IMR-90 (cell line): Measurements from ENCODE around the gene FCHSD2.

Experiments used
- BHLHE40 ChIP-seq: fragments of 150-350 bp; IDR thresholded peaks from 2 replicates; pipeline ENCODE4 v1.6.1; 2016; ENCODE audit warnings: mild to moderate bottlenecking, low read depth, low read length
- CEBPB ChIP-seq: IDR thresholded peaks from 2 replicates; pipeline ENCODE4 v1.6.1; 2012; ENCODE audit warnings: low read depth, low read length, improper control_type of control experiment
- CTCF ChIP-seq: conservative IDR thresholded peaks from 2 replicates; pipeline ENCODE4 v1.5.1; 2012; ENCODE audit warnings: mild to moderate bottlenecking, low read depth, low read length, improper control_type of control experiment
- MAFK ChIP-seq: IDR thresholded peaks from 2 replicates; pipeline ENCODE4 v1.6.1; 2012; ENCODE audit warnings: low read depth, low read length, improper control_type of control experiment
- MAZ ChIP-seq: IDR thresholded peaks from 2 replicates; pipeline ENCODE4 v1.6.1; 2012; ENCODE audit warnings: low read depth, mild to moderate bottlenecking, low read length, improper control_type of control experiment, moderate library complexity, borderline replicate concordance
- MXI1 ChIP-seq: IDR thresholded peaks from 2 replicates; pipeline ENCODE4 v1.6.1; 2012; ENCODE audit warnings: low read depth, mild to moderate bottlenecking, low read length, moderate library complexity, borderline replicate concordance
- POLR2A ChIP-seq: IDR thresholded peaks from 2 replicates; pipeline ENCODE4 v1.6.1; 2012; ENCODE audit warnings: mild to moderate bottlenecking, low read depth, low read length
- RCOR1 ChIP-seq: IDR thresholded peaks from 2 replicates; pipeline ENCODE4 v1.6.1; 2012; ENCODE audit warnings: mild to moderate bottlenecking, low read length, improper control_type of control experiment; ENCODE audit not compliant: insufficient replicate concordance
- RFX5 ChIP-seq: IDR thresholded peaks from 2 replicates; pipeline ENCODE4 v1.8.0; 2012; ENCODE audit warnings: low read depth, mild to moderate bottlenecking, low read length, moderate library complexity
- SMC3 ChIP-seq: fragments of 150-350 bp; IDR thresholded peaks from 2 replicates; pipeline ENCODE4 v1.6.1; 2016; ENCODE audit warnings: low read depth, mild to moderate bottlenecking, antibody characterized with exemption, low read length, moderate library complexity
- USF2 ChIP-seq: fragments of 150-350 bp; IDR thresholded peaks from 2 replicates; pipeline ENCODE4 v1.6.1; 2017; ENCODE audit warnings: mild to moderate bottlenecking, antibody characterized with exemption, low read length, low read depth

- TF ChIP-seq POLR2A (no peak), RCOR1 (no peak), MXI1 (no peak), CTCF (no peak), RFX5 (no peak), BHLHE40 (no peak), MAZ (no peak), MAFK (no peak), USF2 (no peak), CEBPB (no peak), SMC3 (no peak)
Observed at GRCh38 chr11:72833083-72833733, 308.9 kb downstream of the FCHSD2 start.
